ENCODE results near the gene ITPKB.

GRCh38 chr1:226651041-226651731 is 87.9 kb downstream of the ITPKB start:
- TF ChIP-seq POLR2A (IDR thresholded peaks at IDR 0.05) (no peak), CTCF (IDR thresholded peaks at IDR 0.05) (no peak)
